T-cell (primary cell): ENCODE measurements around the gene TEX2. TPM values are rescaled to one million over a fixed set of nuclear protein-coding genes. Genes with fewer than 3 reads are reported as not detected.

Experiments
- ATAC-seq, 4 experiments: fragments of 200-7000 bp in 3 of 4; fragments of 150-1000 bp in 1 of 4; cut with Tn5 transposase; replicated peaks in 1 of 4; 1 replicate in 3 of 4; 2 replicates in 1 of 4; pipeline ENCODE4 v1.10.0; 2021; ENCODE audit warnings: moderate library complexity in 3 of 4, mild to moderate bottlenecking in 2 of 4, moderate number of reproducible peaks in 1 of 4
- CTCF ChIA-PET, 2 donors: fragments of 300-600 bp; sonication (Branson Sonifier 250); formaldehyde crosslinking; loops; one replicate each; lab custom pipeline; 2022; ENCODE audit warnings: antibody characterized with exemption in 2 of 2; lab: Charles Lee
- POLR2A ChIA-PET, 2 donors: fragments of 300-600 bp; sonication (Branson Sonifier 250); formaldehyde crosslinking; loops; one replicate each; lab custom pipeline; 2022; ENCODE audit warnings: antibody characterized with exemption in 2 of 2; lab: Charles Lee
- DNase-seq, 35 experiments: peaks; one replicate each; pipeline versions ENCODE4 v3.0.0 to v3.0.0-alpha.2; 2013 to 2023
- H3K27ac ChIP-seq: one replicate; pipeline ENCODE4 v1.5.1; 2013; ENCODE audit warnings: low read length
- H3K27me3 ChIP-seq, 2 experiments: replicated peaks in 1 of 2; 1 replicate in 1 of 2; 2 replicates in 1 of 2; pipeline versions ENCODE4 v1.6.1 to v1.7.0; 2013; ENCODE audit warnings: low read length in 1 of 2, mixed read lengths in 1 of 2; ENCODE audit not compliant: control insufficient read depth in 2 of 2, insufficient read depth in 2 of 2; ENCODE audit errors: extremely low read depth in 1 of 2
- H3K36me3 ChIP-seq, 2 donors: 1 replicate in 1 of 2; 2 replicates in 1 of 2; pipeline versions ENCODE4 v1.6.1 to v1.7.0; 2013; ENCODE audit warnings: low read length in 1 of 2; ENCODE audit not compliant: control insufficient read depth in 2 of 2, insufficient read depth in 1 of 2; ENCODE audit errors: extremely low read depth in 1 of 2
- H3K4me1 ChIP-seq, 2 experiments: 1 replicate in 1 of 2; 2 replicates in 1 of 2; pipeline versions ENCODE4 v1.6.1 to v1.7.0; 2013; ENCODE audit warnings: low read length in 2 of 2, mixed read lengths in 1 of 2; ENCODE audit not compliant: insufficient read depth in 2 of 2, control insufficient read depth in 1 of 2; ENCODE audit errors: extremely low read depth in 1 of 2
- H3K4me3 ChIP-seq, 2 donors: 1 replicate in 1 of 2; 2 replicates in 1 of 2; pipeline versions ENCODE4 v1.5.1 to v1.7.0; 2013; ENCODE audit warnings: mild to moderate bottlenecking in 2 of 2, low read length in 1 of 2, moderate library complexity in 1 of 2; ENCODE audit not compliant: control insufficient read depth in 1 of 2; ENCODE audit errors: extremely low read depth in 1 of 2
- H3K9me3 ChIP-seq: 2 replicates; pipeline ENCODE4 v1.7.0; 2013
- H3K27ac Mint-ChIP-seq, 2 donors: one replicate each; pipeline ENCODE4 v1.8.0; 2020 to 2021; ENCODE audit warnings: mild to moderate bottlenecking in 2 of 2, mixed read lengths in 2 of 2
- H3K27me3 Mint-ChIP-seq, 2 donors: one replicate each; pipeline ENCODE4 v1.8.0; 2021 to 2022; ENCODE audit warnings: mixed read lengths in 2 of 2
- H3K36me3 Mint-ChIP-seq: one replicate; pipeline ENCODE4 v1.8.0; 2021; ENCODE audit warnings: mixed read lengths
- H3K4me1 Mint-ChIP-seq, 3 donors: one replicate each; pipeline ENCODE4 v1.8.0; 2020 to 2022; ENCODE audit warnings: mixed read lengths in 3 of 3, mild to moderate bottlenecking in 1 of 3
- H3K4me3 Mint-ChIP-seq, 3 donors: one replicate each; pipeline ENCODE4 v1.8.0; 2020 to 2022; ENCODE audit warnings: mild to moderate bottlenecking in 3 of 3, mixed read lengths in 3 of 3, moderate library complexity in 3 of 3
- H3K9me3 Mint-ChIP-seq, 3 donors: one replicate each; pipeline ENCODE4 v1.8.0; 2020 to 2022; ENCODE audit warnings: mixed read lengths in 3 of 3
- WGBS: methylation state at CpG from one replicate; pipeline ENCODE4 v1.1.5; 2013; ENCODE audit warnings: missing lambda C conversion rate; ENCODE audit not compliant: insufficient coverage; 5-methylcytosine and 5-hydroxymethylcytosine counted together
- total RNA-seq, 35 experiments: library from RNA in 6 of 35; stranded (reverse) in 6 of 35; fragments of 120-200 nt in 1 of 35; gene quantifications; one replicate each; pipeline versions ENCODE4 v1.2.1 to v1.2.4 and lab custom pipeline; 2013 to 2026

The TEX2 gene
- total RNA-seq, 5 donors from 2014 or later (not counting 1 experiment from before 2014, with no cell fraction given), result 12.5 to 16.4 (median 14.8) TPM

GRCh38 chr17:64261417-64262145 is 1.5 kb downstream of the TEX2 start:
- DNase-seq (no peak), ATAC-seq (no peak)
- H3K36me3 ChIP-seq, result no peaks in the 10 kb centered on the region
- peaks cover 37 to 46% (median 41%) of the 10 kb centered on the region in 3 donors for H3K4me1 Mint-ChIP-seq
- peaks cover 0 to 13% of the 10 kb centered on the region in 2 experiments for H3K27me3 ChIP-seq
- WGBS, result 30% methylated on average over 2 of the region's 6 CpGs
- H3K27ac Mint-ChIP-seq, result peak overlapping the region; percentile 79 to 96
- POLR2A ChIA-PET, result no interaction called here
- H3K36me3 Mint-ChIP-seq, result no peaks in the 10 kb centered on the region
- peaks cover 15 to 23% of the 10 kb centered on the region in 2 experiments for H3K4me1 ChIP-seq
- H3K27me3 Mint-ChIP-seq, result no peaks in the 10 kb centered on the region
- CTCF ChIA-PET, result interaction anchor here in 1 of 2 donors (0.8 kb wide), 1 partner anchor 20 kb away, joined by 3 read pairs; no protein-coding TSS in a partner anchor
- H3K4me3 Mint-ChIP-seq, result peak overlapping the region; percentile 91 to 96 (median 93)
- H3K9me3 Mint-ChIP-seq, result no peaks in the 10 kb centered on the region
- H3K4me3 ChIP-seq, result peak overlapping the region; percentile 73 to 74
- H3K27ac ChIP-seq, result peak overlapping the region; percentile 67
- no peaks in the 10 kb centered on the region for H3K9me3 ChIP-seq

- peak overlapping the region in 1 of 2 donors; percentile 10 for H3K27ac Mint-ChIP-seq
- WGBS, result no CpG with 5 or more reads among the region's 1 CpG
- ATAC-seq, result no peak
- H3K4me3 ChIP-seq, result no peak overlapping the region
- H3K4me1 ChIP-seq, result peaks cover 15 to 23% of the 10 kb centered on the region in 2 experiments
- no peaks in the 10 kb centered on the region for H3K9me3 ChIP-seq
- no peaks in the 10 kb centered on the region for H3K27me3 Mint-ChIP-seq
- CTCF ChIA-PET, result no interaction called here
- no peaks in the 10 kb centered on the region for H3K36me3 Mint-ChIP-seq
- POLR2A ChIA-PET, result no interaction called here
- DNase-seq, result no peak
- H3K36me3 ChIP-seq, result no peaks in the 10 kb centered on the region
- peak overlapping the region in 2 of 3 donors; percentile 2 to 93 for H3K4me3 Mint-ChIP-seq
- H3K4me1 Mint-ChIP-seq, result peaks cover 40 to 49% (median 48%) of the 10 kb centered on the region in 3 donors
- no peaks in the 10 kb centered on the region for H3K9me3 Mint-ChIP-seq
- peak overlapping the region; percentile 4 for H3K27ac ChIP-seq
- peaks cover 0 to 12% of the 10 kb centered on the region in 2 experiments for H3K27me3 ChIP-seq
Measured at GRCh38 chr17:64260886-64261285, 2.2 kb downstream of the TEX2 start.

DNA sequence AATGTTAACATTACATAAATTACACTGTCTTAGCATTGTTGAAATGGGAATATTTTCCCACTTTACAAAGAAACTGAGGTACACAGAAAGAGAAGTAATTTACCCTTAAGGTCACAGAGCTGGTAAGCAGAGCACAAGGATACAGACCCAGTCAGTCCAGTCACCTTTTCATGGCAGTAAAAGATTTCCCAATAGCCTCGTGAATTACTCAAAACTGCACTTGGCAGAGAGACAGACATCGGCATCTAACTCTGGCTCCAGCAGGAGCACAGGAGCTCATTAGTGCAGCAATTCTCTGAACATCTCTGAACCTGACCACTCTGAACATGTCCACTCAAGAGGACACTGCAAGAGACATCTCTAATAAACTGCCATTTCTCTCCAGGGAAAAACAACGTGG is 3.1 kb downstream of the TEX2 start:
- Mint-ChIP-seq H3K4me1 (peaks cover 40 to 50% (median 49%) of the 10 kb centered on the region in 3 donors), H3K27ac (no peak overlapping the region), H3K4me3 (no peak overlapping the region), H3K9me3 (no peaks in the 10 kb centered on the region), H3K36me3 (no peaks in the 10 kb centered on the region), H3K27me3 (no peaks in the 10 kb centered on the region)
- ATAC-seq, result no peak
- ChIA-PET CTCF (no interaction called here), POLR2A (no interaction called here)
- WGBS, result no CpG with 5 or more reads among the region's 3 CpGs
- no peak for DNase-seq
- Histone ChIP-seq H3K36me3 (no peaks in the 10 kb centered on the region), H3K4me1 (peaks cover 15 to 23% of the 10 kb centered on the region in 2 experiments), H3K27ac (no peak overlapping the region), H3K9me3 (no peaks in the 10 kb centered on the region), H3K27me3 (peaks cover 0 to 3% of the 10 kb centered on the region in 2 experiments), H3K4me3 (no peak overlapping the region)

GRCh38 chr17:64259426-64259825 is 3.6 kb downstream of the TEX2 start:
- H3K27me3 ChIP-seq, result no peaks in the 10 kb centered on the region
- no peak for ATAC-seq
- Mint-ChIP-seq H3K4me3 (no peak overlapping the region), H3K27ac (no peak overlapping the region), H3K9me3 (no peaks in the 10 kb centered on the region), H3K4me1 (peaks cover 40 to 50% (median 49%) of the 10 kb centered on the region in 3 donors), H3K36me3 (no peaks in the 10 kb centered on the region), H3K27me3 (no peaks in the 10 kb centered on the region)
- ChIA-PET POLR2A (no interaction called here), CTCF (no interaction called here)
- H3K9me3 ChIP-seq, result no peaks in the 10 kb centered on the region
- DNase-seq, result no peak
- no peaks in the 10 kb centered on the region for H3K36me3 ChIP-seq
- H3K27ac ChIP-seq, result no peak overlapping the region
- 100% methylated on average over 2 of the region's 3 CpGs for WGBS
- H3K4me3 ChIP-seq, result no peak overlapping the region
- peaks cover 15 to 23% of the 10 kb centered on the region in 2 experiments for H3K4me1 ChIP-seq

DNA sequence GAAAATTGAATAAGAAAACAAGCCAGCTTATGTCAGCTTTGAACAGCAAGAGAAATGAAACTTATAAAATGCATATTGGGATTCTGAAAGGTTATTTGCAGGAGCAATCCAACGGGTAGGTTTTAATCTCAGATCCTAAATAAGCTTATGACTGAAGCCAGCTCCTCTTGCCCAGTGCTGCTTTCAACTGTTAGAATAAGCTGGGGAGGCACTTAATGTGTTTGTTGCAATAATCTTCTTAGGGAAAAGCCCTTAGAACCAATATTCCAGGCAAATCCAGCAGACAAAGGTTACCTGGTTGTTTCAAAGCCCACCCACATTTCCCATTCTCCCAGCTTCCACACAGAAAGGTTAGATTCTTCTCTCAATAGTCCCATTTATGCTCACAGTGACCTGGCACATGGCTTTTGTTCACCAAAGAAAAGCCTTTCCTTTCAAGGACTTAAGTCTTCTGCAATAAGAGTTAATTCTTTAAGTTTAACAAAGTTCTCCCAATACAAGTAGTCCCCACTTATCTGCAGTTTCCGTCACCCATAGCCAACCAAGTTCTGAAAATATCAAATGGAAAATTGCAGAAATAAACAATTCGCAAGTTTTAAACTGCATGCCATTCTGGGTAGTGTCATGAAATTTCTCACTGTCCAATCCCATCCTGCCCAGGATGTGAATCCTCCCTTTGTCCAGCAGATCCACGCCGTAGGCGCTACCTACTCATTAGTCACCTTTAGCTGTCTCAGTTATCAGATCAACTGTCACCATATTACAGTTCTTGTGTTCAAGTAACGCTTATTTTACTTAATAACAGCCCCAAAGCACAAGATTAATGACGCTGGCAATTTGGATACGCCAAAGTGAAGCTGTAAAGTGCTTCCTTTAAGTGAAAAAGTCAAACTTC is 5.9 kb downstream of the TEX2 start:
- DNase-seq (no peak), ATAC-seq (no peak)
- POLR2A ChIA-PET, result no interaction called here
- Mint-ChIP-seq H3K27ac (no peak overlapping the region), H3K4me1 (peaks cover 32 to 48% (median 36%) of the 10 kb centered on the region in 3 donors), H3K9me3 (no peaks in the 10 kb centered on the region), H3K4me3 (no peak overlapping the region), H3K27me3 (no peaks in the 10 kb centered on the region), H3K36me3 (peaks cover 3% of the 10 kb centered on the region)
- Histone ChIP-seq H3K36me3 (no peaks in the 10 kb centered on the region), H3K27ac (no peak overlapping the region), H3K9me3 (no peaks in the 10 kb centered on the region), H3K27me3 (no peaks in the 10 kb centered on the region), H3K4me3 (no peak overlapping the region), H3K4me1 (peaks cover 10 to 15% of the 10 kb centered on the region in 2 experiments)
- CTCF ChIA-PET, result no interaction called here
- WGBS, result 100% methylated on average over 5 of the region's 9 CpGs

DNA sequence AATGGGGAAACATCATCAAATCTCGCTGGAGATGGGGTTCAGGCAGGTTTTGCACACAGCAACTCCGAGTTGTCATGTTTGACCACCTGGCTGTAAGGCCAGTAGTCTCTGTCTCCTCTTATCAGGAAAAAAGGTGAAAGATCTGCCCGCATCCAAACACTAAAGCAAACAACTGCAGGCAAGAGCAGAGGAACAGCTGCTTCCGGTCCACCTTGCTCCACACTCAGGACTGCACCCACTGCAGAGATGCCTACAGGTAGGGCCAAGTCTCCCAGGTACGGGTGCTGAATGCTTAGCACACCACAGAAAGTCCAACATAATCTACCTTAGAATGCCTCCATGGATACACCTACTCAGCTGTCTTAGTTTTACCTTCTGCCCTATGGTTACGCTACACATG is 7.3 kb downstream of the TEX2 start:
- no peak for ATAC-seq
- no peak overlapping the region for H3K4me3 Mint-ChIP-seq
- peaks cover 0 to 7% of the 10 kb centered on the region in 2 experiments for H3K4me1 ChIP-seq
- H3K4me1 Mint-ChIP-seq, result peaks cover 19 to 38% (median 23%) of the 10 kb centered on the region in 3 donors
- no peaks in the 10 kb centered on the region for H3K27me3 Mint-ChIP-seq
- no peak for DNase-seq
- no peaks in the 10 kb centered on the region for H3K9me3 Mint-ChIP-seq
- no peak overlapping the region for H3K4me3 ChIP-seq
- H3K27ac ChIP-seq, result no peak overlapping the region
- no peak overlapping the region for H3K27ac Mint-ChIP-seq
- ChIA-PET POLR2A (no interaction called here), CTCF (no interaction called here)
- H3K36me3 ChIP-seq, result no peaks in the 10 kb centered on the region
- H3K36me3 Mint-ChIP-seq, result peaks cover 3% of the 10 kb centered on the region
- H3K27me3 ChIP-seq, result no peaks in the 10 kb centered on the region
- WGBS, result 95% methylated on average over 5 of the region's 6 CpGs
- no peaks in the 10 kb centered on the region for H3K9me3 ChIP-seq
